Esophagus squamous epithelium (tissue), 5 donors: ENCODE measurements around the gene NT5C3B. TPM values are rescaled to one million over a fixed set of nuclear protein-coding genes. Genes with fewer than 3 reads are reported as not detected.
"Not testable (repeated sequence)": the region's sequence is repeated elsewhere in the genome, so short reads cannot be mapped to it uniquely, and the experiment has no call there.

Source experiments
- DNase-seq: peaks from one replicate; lab custom pipeline; 2025; lab: John Stamatoyannopoulos, UW
- H3K27ac ChIP-seq, 4 donors: fragments of 200-600 bp; sonication (generic); one replicate each; pipeline ENCODE4 v1.5.1; 2016 to 2019; ENCODE audit warnings: mild to moderate bottlenecking in 1 of 4
- H3K27me3 ChIP-seq, 4 donors: fragments of 200-600 bp; sonication (generic); 1 replicate in 3 of 4; 2 replicates in 1 of 4; pipeline versions ENCODE4 v1.5.1 to v1.6.0; 2017 to 2021; ENCODE audit warnings: antibody characterized with exemption in 1 of 4
- H3K36me3 ChIP-seq, 3 donors: fragments of 200-600 bp; sonication (generic); one replicate each; pipeline ENCODE4 v1.5.1; 2016 to 2019
- H3K4me1 ChIP-seq, 3 donors: fragments of 200-600 bp; sonication (generic); one replicate each; pipeline ENCODE4 v1.5.1; 2017 to 2019
- H3K4me3 ChIP-seq, 4 donors: fragments of 200-600 bp; sonication (generic); 1 replicate in 3 of 4; 2 replicates in 1 of 4; pipeline ENCODE4 v1.5.1; 2016 to 2019; ENCODE audit warnings: mild to moderate bottlenecking in 2 of 4, moderate library complexity in 1 of 4
- H3K9me3 ChIP-seq, 3 donors: fragments of 200-600 bp; sonication (generic); one replicate each; pipeline ENCODE4 v1.5.1; 2016 to 2019
- POLR2A ChIP-seq, 4 donors: fragments of 450-650 bp; IDR thresholded peaks; one replicate each; pipeline ENCODE4 v1.6.1; 2017; ENCODE audit warnings: antibody characterized with exemption in 4 of 4, mild to moderate bottlenecking in 4 of 4, moderate library complexity in 3 of 4
- WGBS, 2 donors: methylation state at CpG; one replicate each; pipeline ENCODE4 v1.1.5; 2018; 5-methylcytosine and 5-hydroxymethylcytosine counted together
- intact Hi-C: fragments of 100-400 bp; cut with DNase I; formaldehyde crosslinking; loops from one replicate; pipeline ENCODE4 v1.15.0; 2022
- small RNA-seq, 4 donors: library from RNA; depleted of rRNA; stranded (forward); fragments of <200 nt; gene quantifications; one replicate each; pipeline ENCODE3, GENCODE V24; 2016
- total RNA-seq, 4 donors: library from RNA; depleted of rRNA; stranded (reverse); fragments of >200 nt; gene quantifications; one replicate each; pipeline ENCODE4 v1.1.0, GENCODE V29; 2016
- TF ChIP-seq, protein P1 (sequence below), 6 experiments: fragments of 450-650 bp in 4 of 6; fragments of 200-600 bp in 2 of 6; sonication (generic) in 2 of 6; IDR thresholded peaks; one replicate each; pipeline ENCODE4 v1.5.1; 2016 to 2019; ENCODE audit warnings: antibody characterized with exemption in 6 of 6, mild to moderate bottlenecking in 4 of 6, moderate library complexity in 4 of 6
- donor health status: DM: yes; HTN: yes; CAD: no.

The NT5C3B gene
- total RNA-seq, 4 donors from 2014 or later: 23.8 to 45.4 (median 30.5) TPM

- no peak for DNase-seq
- intact Hi-C loops: no loop called here
- Histone ChIP-seq H3K9me3 (no peaks in the 10 kb centered on the region), H3K27ac (peak overlapping the region; percentile 88 to 99 (median 95)), H3K27me3 (no peaks in the 10 kb centered on the region), H3K4me1 (peaks cover 54 to 100% (median 91%) of the 10 kb centered on the region in 3 donors), H3K4me3 (peak overlapping the region in 2 of 4 donors; percentile 13 to 21), H3K36me3 (peaks cover 0 to 32% (median 0%) of the 10 kb centered on the region in 3 donors)
- TF ChIP-seq, protein P1, sequence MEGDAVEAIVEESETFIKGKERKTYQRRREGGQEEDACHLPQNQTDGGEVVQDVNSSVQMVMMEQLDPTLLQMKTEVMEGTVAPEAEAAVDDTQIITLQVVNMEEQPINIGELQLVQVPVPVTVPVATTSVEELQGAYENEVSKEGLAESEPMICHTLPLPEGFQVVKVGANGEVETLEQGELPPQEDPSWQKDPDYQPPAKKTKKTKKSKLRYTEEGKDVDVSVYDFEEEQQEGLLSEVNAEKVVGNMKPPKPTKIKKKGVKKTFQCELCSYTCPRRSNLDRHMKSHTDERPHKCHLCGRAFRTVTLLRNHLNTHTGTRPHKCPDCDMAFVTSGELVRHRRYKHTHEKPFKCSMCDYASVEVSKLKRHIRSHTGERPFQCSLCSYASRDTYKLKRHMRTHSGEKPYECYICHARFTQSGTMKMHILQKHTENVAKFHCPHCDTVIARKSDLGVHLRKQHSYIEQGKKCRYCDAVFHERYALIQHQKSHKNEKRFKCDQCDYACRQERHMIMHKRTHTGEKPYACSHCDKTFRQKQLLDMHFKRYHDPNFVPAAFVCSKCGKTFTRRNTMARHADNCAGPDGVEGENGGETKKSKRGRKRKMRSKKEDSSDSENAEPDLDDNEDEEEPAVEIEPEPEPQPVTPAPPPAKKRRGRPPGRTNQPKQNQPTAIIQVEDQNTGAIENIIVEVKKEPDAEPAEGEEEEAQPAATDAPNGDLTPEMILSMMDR (IDR thresholded peaks at IDR 0.05): peak in 1 of 6 experiments; percentile 18
- no peak for TF ChIP-seq POLR2A (IDR thresholded peaks at IDR 0.05)
- 11% methylated on average over 5 of the region's 12 CpGs; no CpG with 5 or more reads in 1 of the 2 donors for WGBS, 2 donors
Measured at GRCh38 chr17:41777574-41778188, 58.4 kb downstream of the NT5C3B start.

DNA sequence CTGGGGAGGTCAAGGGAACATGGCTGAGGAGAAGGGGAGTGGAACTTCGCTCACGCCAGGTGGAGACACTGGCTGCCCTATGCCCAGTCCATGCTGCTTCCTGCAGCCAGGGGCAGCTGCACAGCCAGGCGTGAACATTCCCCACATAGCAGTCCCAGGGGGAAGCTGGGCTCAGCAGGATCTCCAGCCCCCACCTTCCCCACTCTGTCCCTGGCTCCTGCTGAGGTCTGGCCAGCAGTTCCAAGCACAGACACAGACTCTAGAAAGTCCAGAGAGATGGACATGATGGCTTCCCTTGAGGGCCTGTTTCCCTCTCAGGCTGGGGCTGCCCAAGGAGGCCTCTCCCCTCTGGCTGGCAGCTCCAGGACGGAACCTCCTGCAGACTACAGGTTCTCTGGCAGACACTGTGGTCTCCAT lies 58.9 kb downstream of the NT5C3B start:
- TF ChIP-seq, protein P1 (IDR thresholded peaks at IDR 0.05): peak in 4 of 6 experiments; percentile 14 to 27 (median 20)
- TF ChIP-seq POLR2A (IDR thresholded peaks at IDR 0.05): no peak
- WGBS, 2 donors: 50 to 67% methylated on average over 1 to 2 of the region's 4 CpGs
- peak overlapping the region; percentile 88 to 99 (median 95) for H3K27ac ChIP-seq
- intact Hi-C loops: no loop called here
- no peaks in the 10 kb centered on the region for H3K9me3 ChIP-seq
- H3K36me3 ChIP-seq: peaks cover 0 to 28% (median 0%) of the 10 kb centered on the region in 3 donors
- peak overlapping the region in 2 of 4 donors; percentile 13 to 21 for H3K4me3 ChIP-seq
- H3K27me3 ChIP-seq: no peaks in the 10 kb centered on the region
- peaks cover 54 to 100% (median 89%) of the 10 kb centered on the region in 3 donors for H3K4me1 ChIP-seq
- DNase-seq: no peak

DNA sequence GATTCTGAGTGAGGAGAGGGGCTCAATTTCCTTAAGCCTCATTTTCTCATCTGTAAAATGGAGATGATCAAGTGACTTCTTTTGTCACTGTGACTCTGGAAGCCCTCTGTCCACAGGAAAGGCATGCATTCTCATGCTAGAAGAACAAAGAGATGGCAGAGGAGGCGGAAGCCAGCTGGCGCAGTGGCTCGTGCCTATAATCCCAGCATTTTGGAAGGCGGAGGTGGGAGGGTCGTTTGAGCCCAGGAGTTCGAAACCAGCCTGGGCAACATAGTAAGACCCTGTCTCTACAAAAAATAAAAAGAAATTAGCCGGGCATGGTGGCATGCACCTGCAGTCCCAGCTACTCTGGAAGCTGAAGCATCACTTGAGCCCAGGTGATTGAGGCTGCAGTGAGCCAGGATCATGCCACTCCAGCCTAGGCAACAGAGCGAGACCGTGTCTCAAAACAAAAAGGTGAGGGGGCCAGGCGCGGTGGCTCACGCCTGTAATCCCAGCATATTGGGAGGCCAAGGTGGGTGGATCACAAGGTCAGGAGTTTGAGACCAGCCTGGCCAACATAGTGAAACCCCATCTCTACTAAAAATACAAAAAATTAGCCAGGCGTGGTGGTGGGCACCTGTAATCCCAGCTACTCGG lies 59.7 kb downstream of the NT5C3B start:
- H3K27me3 ChIP-seq, DNase-seq, H3K9me3 ChIP-seq, intact Hi-C loops: not testable (repeated sequence)
- Histone ChIP-seq H3K36me3 (peaks cover 2 to 34% (median 5%) of the 10 kb centered on the region in 3 donors), H3K27ac (peak overlapping the region; percentile 75 to 99 (median 95)), H3K4me1 (peaks cover 58 to 100% (median 88%) of the 10 kb centered on the region in 3 donors), H3K4me3 (peak overlapping the region in 2 of 4 donors; percentile 7)
- 65 to 66% methylated on average over 14 of the region's 14 CpGs for WGBS, 2 donors

DNA sequence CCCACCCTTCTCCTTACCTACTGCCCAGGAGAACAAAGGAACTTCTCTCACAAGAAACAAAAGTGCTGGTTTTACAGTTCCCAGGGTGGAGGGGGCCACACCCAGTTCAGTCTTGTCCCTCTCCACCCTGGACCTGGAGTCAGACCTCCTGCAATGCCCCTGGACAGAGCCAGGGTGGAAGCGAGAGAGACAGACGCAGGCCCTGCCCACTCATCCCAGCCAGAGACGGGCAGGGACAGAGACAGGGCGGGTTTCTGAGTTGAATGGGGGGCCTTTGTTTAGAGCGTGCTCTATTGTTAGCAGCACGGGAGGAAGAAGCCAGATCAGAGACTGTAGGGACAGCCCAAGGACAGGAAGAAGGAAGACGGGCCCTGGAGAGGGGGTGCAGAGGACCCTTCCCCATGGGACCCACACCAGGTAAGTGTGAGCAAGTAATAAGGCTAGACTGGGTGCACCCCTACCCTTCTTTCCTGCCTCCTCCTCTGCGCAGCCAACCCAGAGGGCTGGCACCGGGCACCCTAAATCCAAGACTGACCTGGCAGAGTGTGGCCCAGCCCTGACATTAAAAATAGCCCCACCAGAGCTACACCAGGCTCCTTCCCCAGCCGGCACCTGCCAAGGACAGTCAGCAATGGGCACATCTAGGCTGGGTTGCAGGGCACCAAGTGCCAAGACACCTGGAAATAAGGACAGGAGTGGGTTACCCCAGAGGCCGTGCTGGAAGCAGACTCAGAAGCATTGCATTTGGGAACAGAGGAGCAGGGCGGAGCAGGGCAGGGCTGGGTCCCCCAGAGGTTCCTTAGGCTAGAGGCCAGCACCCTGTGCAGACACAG lies 60.4 kb downstream of the NT5C3B start:
- peaks cover 9 to 42% (median 13%) of the 10 kb centered on the region in 3 donors for H3K36me3 ChIP-seq
- no peak for DNase-seq
- peak overlapping the region; percentile 75 to 99 (median 95) for H3K27ac ChIP-seq
- intact Hi-C loops: no loop called here
- H3K4me1 ChIP-seq: peaks cover 59 to 100% (median 89%) of the 10 kb centered on the region in 3 donors
- H3K9me3 ChIP-seq: no peaks in the 10 kb centered on the region
- no peaks in the 10 kb centered on the region for H3K27me3 ChIP-seq
- 53 to 66% methylated on average over 3 to 9 of the region's 12 CpGs for WGBS, 2 donors
- TF ChIP-seq, protein P1 (IDR thresholded peaks at IDR 0.05): no peak
- peak in 1 of 4 donors; percentile 26 for TF ChIP-seq POLR2A (IDR thresholded peaks at IDR 0.05)
- H3K4me3 ChIP-seq: peak overlapping the region in 2 of 4 donors; percentile 7

Small RNA genes within 50 kb of the gene (small RNA-seq; reads per million reads assigned to genes)
- gene AC125257.2: 0 reads per million in 4 donors

Other genes starting within 250 kb of the NT5C3B start
- 1,000 to 10,000 TPM in 2 of 4 donors, 100 to 1,000 TPM in 2; 115 to 7,717 (median 1,579) TPM for gene KRT14, start 249.3 kb downstream of the NT5C3B start, total RNA-seq
- gene KRT16, start 223.5 kb downstream of the NT5C3B start, total RNA-seq: 1,000 to 10,000 TPM in 2 of 4 donors, 100 to 1,000 TPM in 2; 156 to 6,712 (median 1,275) TPM
- 1,000 to 10,000 TPM in 1 of 4 donors, 10 to 100 TPM in 3; 45.8 to 2,552 (median 75.7) TPM for gene KRT17, start 211.7 kb downstream of the NT5C3B start, total RNA-seq
- 100 to 1,000 TPM in 3 of 4 donors, 10 to 100 TPM in 1; 96.5 to 311 (median 223) TPM for gene EIF1, start 147.3 kb downstream of the NT5C3B start, total RNA-seq
- not detected for gene GAST, start 123.9 kb downstream of the NT5C3B start, total RNA-seq
- under 1 TPM; 0.34 to 0.94 (median 0.53) TPM for gene HAP1, start 101.6 kb downstream of the NT5C3B start, total RNA-seq
- gene JUP, start 49.5 kb downstream of the NT5C3B start, total RNA-seq: 1,000 to 10,000 TPM in 2 of 4 donors, 100 to 1,000 TPM in 2; 709 to 2,355 (median 1,148) TPM
- gene P3H4, start 24.3 kb downstream of the NT5C3B start, total RNA-seq: 1 to 10 TPM; 2.4 to 7.1 (median 3.7) TPM
- gene FKBP10, start 23.2 kb downstream of the NT5C3B start, total RNA-seq: 10 to 100 TPM in 2 of 4 donors, 1 to 10 TPM in 1, under 1 TPM in 1; 0.19 to 21.4 (median 8.4) TPM
- under 1 TPM in 1 of 4 donors, not detected in 3; 0.57 TPM for gene KLHL10, start 1.6 kb upstream of the NT5C3B start, total RNA-seq
- 10 to 100 TPM; 11.8 to 20.4 (median 13.1) TPM for gene KLHL11, start 29.2 kb upstream of the NT5C3B start, total RNA-seq
- 100 to 1,000 TPM in 1 of 4 donors, 10 to 100 TPM in 3; 51.5 to 121 (median 62.7) TPM for gene ACLY, start 82.7 kb upstream of the NT5C3B start, total RNA-seq
- gene ODAD4, start 94.4 kb upstream of the NT5C3B start, total RNA-seq: under 1 TPM in 1 of 4 donors, not detected in 3; 0.38 TPM
- 10 to 100 TPM; 45.3 to 66.0 (median 53.0) TPM for gene CNP, start 130.6 kb upstream of the NT5C3B start, total RNA-seq
- gene DNAJC7, start 181.2 kb upstream of the NT5C3B start, total RNA-seq: 10 to 100 TPM; 42.6 to 82.0 (median 67.2) TPM
- 10 to 100 TPM; 34.0 to 48.6 (median 35.7) TPM for gene NKIRAS2, start 183.9 kb upstream of the NT5C3B start, total RNA-seq
- under 1 TPM in 3 of 4 donors, not detected in 1; 0.35 to 0.57 (median 0.48) TPM for gene C17orf113, start 214.4 kb upstream of the NT5C3B start, total RNA-seq